Sigmoid colon (tissue), 7 donors: Measurements from ENCODE around the gene PLCG1. TPM values are rescaled to one million over a fixed set of nuclear protein-coding genes. Genes with fewer than 3 reads are reported as not detected.

Experiments
- DNase-seq: peaks from one replicate; pipeline ENCODE4 v3.0.0-alpha.2; 2019
- H3K27ac ChIP-seq, 4 donors: fragments of 200-600 bp; sonication (generic); one replicate each; pipeline ENCODE4 v1.5.1; 2016 to 2019; ENCODE audit warnings: mild to moderate bottlenecking in 1 of 4
- H3K27me3 ChIP-seq, 3 donors: fragments of 200-600 bp; sonication (generic); one replicate each; pipeline ENCODE4 v1.5.1; 2019; ENCODE audit warnings: mild to moderate bottlenecking in 1 of 3
- H3K36me3 ChIP-seq, 4 donors: fragments of 200-600 bp; sonication (generic); one replicate each; pipeline ENCODE4 v1.5.1; 2016 to 2019
- H3K4me1 ChIP-seq, 4 donors: fragments of 200-600 bp; sonication (generic); one replicate each; pipeline ENCODE4 v1.5.1; 2017 to 2019
- H3K4me3 ChIP-seq, 4 donors: fragments of 200-600 bp; sonication (generic); one replicate each; pipeline ENCODE4 v1.5.1; 2017 to 2019; ENCODE audit warnings: mild to moderate bottlenecking in 2 of 4, moderate library complexity in 1 of 4
- H3K9me3 ChIP-seq, 4 donors: fragments of 200-600 bp in 3 of 4; sonication (generic) in 3 of 4; one replicate each; pipeline versions ENCODE4 v1.5.1 to v1.6.1; 2013 to 2019
- CTCF ChIP-seq, 4 experiments: fragments of 450-650 bp in 3 of 4; fragments of 200-600 bp in 1 of 4; IDR thresholded peaks; one replicate each; pipeline ENCODE4 v1.5.1; 2016 to 2019; ENCODE audit warnings: antibody characterized with exemption in 4 of 4, mild to moderate bottlenecking in 3 of 4, moderate library complexity in 2 of 4
- EP300 ChIP-seq, 4 donors: sonication (generic); formaldehyde crosslinking; IDR thresholded peaks; one replicate each; pipeline ENCODE4 v1.6.1; 2017; ENCODE audit warnings: antibody characterized with exemption in 4 of 4
- POLR2A ChIP-seq, 2 donors: fragments of 450-650 bp; IDR thresholded peaks; one replicate each; pipeline ENCODE4 v1.6.1; 2016; ENCODE audit warnings: antibody characterized with exemption in 2 of 2, mild to moderate bottlenecking in 2 of 2, moderate library complexity in 2 of 2
- POLR2AphosphoS5 ChIP-seq, 4 donors: sonication (generic); formaldehyde crosslinking; IDR thresholded peaks; one replicate each; pipeline ENCODE4 v1.6.1; 2017; ENCODE audit warnings: antibody characterized with exemption in 4 of 4
- WGBS, 2 donors: extraction: QIAGEN DNeasy Blood & Tissue Kit; methylation state at CpG; one replicate each; pipeline ENCODE4 v1.1.7; 2013; 5-methylcytosine and 5-hydroxymethylcytosine counted together
- intact Hi-C: fragments of 100-400 bp; cut with DNase I; formaldehyde crosslinking; loops from one replicate; pipeline ENCODE4 v1.15.1; 2023
- polyA plus RNA-seq, 3 donors: library from polyadenylated mRNA; stranded (reverse); fragments of 200-250 nt; gene quantifications; one replicate each; pipeline ENCODE4 v1.2.3, GENCODE V29; 2013
- total RNA-seq, 4 donors: library from RNA; depleted of rRNA; stranded (reverse); fragments of >200 nt; gene quantifications; one replicate each; pipeline ENCODE4 v1.1.0, GENCODE V29; 2016
- donor health status: healthy with polysubstance abuse.
- donor health status: Bipolar disorder and iron deficiency.
- donor health status: healthy.

The PLCG1 gene
- total and polyA plus RNA-seq, 7 donors, result 9.9 to 152 (median 55.1) TPM

- 96% methylated on average over 5 of the region's 5 CpGs for WGBS, 2 donors
- no peaks in the 10 kb centered on the region for H3K27me3 ChIP-seq
Observed at GRCh38 chr20:41191562-41192500, 54.5 kb downstream of the PLCG1 start.

GRCh38 chr20:41192575-41192974 lies 55.2 kb downstream of the PLCG1 start:
- H3K4me3 ChIP-seq, result no peak overlapping the region
- 96 to 99% methylated on average over 3 of the region's 3 CpGs for WGBS, 2 donors
- H3K27ac ChIP-seq, result no peak overlapping the region
- no peaks in the 10 kb centered on the region for H3K4me1 ChIP-seq
- H3K36me3 ChIP-seq, result peaks cover 0 to 6% (median 2%) of the 10 kb centered on the region in 4 donors
- H3K27me3 ChIP-seq, result no peaks in the 10 kb centered on the region
- DNase-seq, result no peak
- intact Hi-C loops, result no loop called here
- H3K9me3 ChIP-seq, result peaks cover 0 to 3% (median 1%) of the 10 kb centered on the region in 4 donors
- TF ChIP-seq CTCF (IDR thresholded peaks at IDR 0.05) (no peak), POLR2AphosphoS5 (IDR thresholded peaks at IDR 0.05) (no peak), POLR2A (IDR thresholded peaks at IDR 0.05) (no peak), EP300 (IDR thresholded peaks at IDR 0.05) (no peak)

More at GRCh38 chr20:41191562-41192500, 54.5 kb downstream of the PLCG1 start:
- Histone ChIP-seq H3K36me3 (peaks cover 0 to 6% (median 2%) of the 10 kb centered on the region in 4 donors), H3K27ac (no peak overlapping the region), H3K9me3 (peaks cover 0 to 3% (median 1%) of the 10 kb centered on the region in 4 donors), H3K4me1 (no peaks in the 10 kb centered on the region), H3K4me3 (no peak overlapping the region)
- TF ChIP-seq EP300 (IDR thresholded peaks at IDR 0.05) (no peak), POLR2AphosphoS5 (IDR thresholded peaks at IDR 0.05) (no peak), CTCF (IDR thresholded peaks at IDR 0.05) (no peak), POLR2A (IDR thresholded peaks at IDR 0.05) (no peak)
- intact Hi-C loops, result no loop called here
- no peak for DNase-seq

- intact Hi-C loops, result no loop called here
- H3K27me3 ChIP-seq, result no peaks in the 10 kb centered on the region
- H3K4me3 ChIP-seq, result no peak overlapping the region
- TF ChIP-seq CTCF (IDR thresholded peaks at IDR 0.05) (no peak), POLR2AphosphoS5 (IDR thresholded peaks at IDR 0.05) (no peak), POLR2A (IDR thresholded peaks at IDR 0.05) (no peak), EP300 (IDR thresholded peaks at IDR 0.05) (no peak)
- H3K4me1 ChIP-seq, result no peaks in the 10 kb centered on the region
- no peak overlapping the region for H3K27ac ChIP-seq
- peaks cover 0 to 9% (median 2%) of the 10 kb centered on the region in 4 donors for H3K9me3 ChIP-seq
- H3K36me3 ChIP-seq, result peaks cover 0 to 8% (median under 1%) of the 10 kb centered on the region in 4 donors
- 95 to 100% methylated on average over 1 of the region's 1 CpG for WGBS, 2 donors
- DNase-seq, result no peak
Observed at GRCh38 chr20:41196653-41197225, 59.4 kb downstream of the PLCG1 start.

- DNase-seq, result no peak
- TF ChIP-seq EP300 (IDR thresholded peaks at IDR 0.05) (no peak), POLR2A (IDR thresholded peaks at IDR 0.05) (no peak), CTCF (IDR thresholded peaks at IDR 0.05) (no peak), POLR2AphosphoS5 (IDR thresholded peaks at IDR 0.05) (no peak)
- Histone ChIP-seq H3K36me3 (peaks cover 0 to 23% (median 5%) of the 10 kb centered on the region in 4 donors), H3K9me3 (peaks cover 0 to 9% (median 0%) of the 10 kb centered on the region in 4 donors), H3K27ac (no peak overlapping the region), H3K4me3 (no peak overlapping the region), H3K27me3 (no peaks in the 10 kb centered on the region), H3K4me1 (no peaks in the 10 kb centered on the region)
- intact Hi-C loops, result no loop called here
- 97% methylated on average over 4 of the region's 4 CpGs for WGBS, 2 donors
Observed at GRCh38 chr20:41198443-41198842, 61.1 kb downstream of the PLCG1 start.
